HFF-Myc (cell line): ENCODE data around the gene SORCS2.

Source experiments
- DNase-seq: peaks from one replicate; pipeline ENCODE4 v3.0.0-alpha.2; 2011; ENCODE audit warnings: low read depth; ENCODE audit errors: extremely low read depth
- H3K4me3 ChIP-seq: replicated peaks from 2 replicates; pipeline ENCODE4 v1.5.1; 2011; ENCODE audit warnings: low read depth, mild to moderate bottlenecking, control low read depth, low read length
- CTCF ChIP-seq: IDR thresholded peaks from 2 replicates; pipeline ENCODE4 v1.5.1; 2012; ENCODE audit warnings: mild to moderate bottlenecking, low read depth, low read length, control low read depth; ENCODE audit errors: missing control alignments

The SORCS2 gene

GRCh38 chr4:7759635-7760034 lies 567.3 kb downstream of the SORCS2 start:
- no peak overlapping the region for H3K4me3 ChIP-seq
- DNase-seq: no peak
- TF ChIP-seq CTCF: no peak

- no peak overlapping the region for H3K4me3 ChIP-seq
- no peak for DNase-seq
- TF ChIP-seq CTCF: no peak
These were observed 567.9 kb downstream of the SORCS2 start for GRCh38 chr4:7760228-7760627.

GRCh38 chr4:7760706-7761105 lies 568.4 kb downstream of the SORCS2 start:
- DNase-seq: no peak
- TF ChIP-seq CTCF: no peak
- H3K4me3 ChIP-seq: no peak overlapping the region

GRCh38 chr4:7761312-7761711 lies 569.0 kb downstream of the SORCS2 start:
- no peak overlapping the region for H3K4me3 ChIP-seq
- TF ChIP-seq CTCF: no peak
- DNase-seq: no peak

GRCh38 chr4:7761720-7762119 lies 569.4 kb downstream of the SORCS2 start:
- DNase-seq: no peak
- TF ChIP-seq CTCF: peak; percentile 77
- no peak overlapping the region for H3K4me3 ChIP-seq

- DNase-seq: no peak
- no peak for TF ChIP-seq CTCF
- no peak overlapping the region for H3K4me3 ChIP-seq
These were observed 570.2 kb downstream of the SORCS2 start for GRCh38 chr4:7762376-7763030.

GRCh38 chr4:7763106-7763505 lies 570.8 kb downstream of the SORCS2 start:
- H3K4me3 ChIP-seq: no peak overlapping the region
- TF ChIP-seq CTCF: no peak
- no peak for DNase-seq
